GM10847 (cell line): Measurements from ENCODE around the gene RNF135.

ENCODE experiments used
- POLR2A ChIP-seq: IDR thresholded peaks from 2 replicates; pipeline ENCODE4 v1.6.1; 2011; ENCODE audit not compliant: insufficient read length; ENCODE audit errors: extremely low read depth

Gene RNF135

DNA sequence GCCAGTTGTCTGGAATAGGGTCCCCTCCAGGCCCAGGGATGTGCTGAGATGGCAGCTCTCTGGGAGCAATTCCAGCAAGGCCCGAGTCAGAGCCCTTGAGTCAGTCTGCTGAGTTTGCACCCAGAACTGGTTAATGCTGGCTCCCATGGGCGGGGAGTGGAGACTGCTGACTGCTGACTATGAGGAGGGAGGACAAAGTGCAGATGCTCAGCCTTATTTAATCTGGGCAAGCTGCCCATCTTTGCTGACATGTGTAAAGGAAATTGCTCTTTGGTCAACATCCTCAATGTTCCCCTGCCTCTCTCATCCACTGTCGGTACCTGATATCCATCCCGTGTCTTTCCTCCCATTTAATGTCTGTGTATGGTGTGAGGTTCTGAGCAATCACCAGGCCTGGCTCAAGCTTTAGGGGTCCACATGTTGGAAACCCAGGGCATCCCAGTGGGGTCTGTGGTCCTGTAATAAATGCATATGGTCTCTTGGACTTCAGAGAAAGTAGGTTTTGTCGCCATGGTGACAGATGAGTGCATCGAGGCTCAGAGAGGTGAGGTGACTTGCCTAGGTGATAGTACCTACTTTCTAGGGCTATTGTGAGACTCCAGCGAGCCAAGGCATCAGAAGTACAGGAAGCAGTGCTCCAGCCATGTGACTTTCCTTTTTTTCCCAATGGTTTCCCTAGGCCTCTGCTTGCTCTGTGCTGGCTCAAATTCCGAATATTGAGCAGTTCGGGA lies 20.0 kb upstream of the RNF135 start:
- no peak for TF ChIP-seq POLR2A

DNA sequence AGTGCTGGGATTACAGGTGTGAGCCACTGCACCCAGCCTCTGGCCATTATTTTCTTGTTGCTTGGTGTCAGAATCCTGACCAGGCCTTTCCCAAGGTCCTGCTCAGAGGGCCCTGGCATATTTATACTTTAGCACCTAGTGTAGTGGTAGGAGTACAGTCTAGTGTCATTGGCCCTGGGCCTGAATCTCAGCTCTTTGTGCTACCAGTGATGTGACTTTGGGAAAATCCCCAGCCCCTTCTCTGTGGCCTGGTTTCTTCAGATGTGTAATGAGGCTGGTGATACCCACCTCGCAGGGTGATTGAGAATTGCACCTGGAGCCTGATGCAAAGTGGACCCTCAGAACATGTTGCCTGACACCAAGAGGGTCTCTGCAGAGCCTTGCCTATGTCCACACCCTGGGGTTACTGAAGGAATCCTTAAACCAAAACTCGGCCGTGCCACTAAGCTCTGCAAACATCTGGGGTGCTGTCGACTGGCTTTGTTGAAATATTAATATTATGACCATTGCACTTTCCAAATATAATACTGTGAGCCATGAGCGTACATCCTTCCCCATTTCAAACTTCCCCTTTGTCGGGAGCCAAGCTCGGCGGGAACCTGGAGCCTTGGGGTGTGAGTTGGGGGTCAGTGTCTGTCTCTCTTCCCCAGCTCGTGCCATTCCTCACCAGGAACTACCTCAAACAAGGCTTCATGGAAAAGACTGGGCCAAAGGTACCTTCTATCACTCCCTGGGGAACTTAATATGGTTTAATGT lies 18.0 kb upstream of the RNF135 start:
- TF ChIP-seq POLR2A = no peak

DNA sequence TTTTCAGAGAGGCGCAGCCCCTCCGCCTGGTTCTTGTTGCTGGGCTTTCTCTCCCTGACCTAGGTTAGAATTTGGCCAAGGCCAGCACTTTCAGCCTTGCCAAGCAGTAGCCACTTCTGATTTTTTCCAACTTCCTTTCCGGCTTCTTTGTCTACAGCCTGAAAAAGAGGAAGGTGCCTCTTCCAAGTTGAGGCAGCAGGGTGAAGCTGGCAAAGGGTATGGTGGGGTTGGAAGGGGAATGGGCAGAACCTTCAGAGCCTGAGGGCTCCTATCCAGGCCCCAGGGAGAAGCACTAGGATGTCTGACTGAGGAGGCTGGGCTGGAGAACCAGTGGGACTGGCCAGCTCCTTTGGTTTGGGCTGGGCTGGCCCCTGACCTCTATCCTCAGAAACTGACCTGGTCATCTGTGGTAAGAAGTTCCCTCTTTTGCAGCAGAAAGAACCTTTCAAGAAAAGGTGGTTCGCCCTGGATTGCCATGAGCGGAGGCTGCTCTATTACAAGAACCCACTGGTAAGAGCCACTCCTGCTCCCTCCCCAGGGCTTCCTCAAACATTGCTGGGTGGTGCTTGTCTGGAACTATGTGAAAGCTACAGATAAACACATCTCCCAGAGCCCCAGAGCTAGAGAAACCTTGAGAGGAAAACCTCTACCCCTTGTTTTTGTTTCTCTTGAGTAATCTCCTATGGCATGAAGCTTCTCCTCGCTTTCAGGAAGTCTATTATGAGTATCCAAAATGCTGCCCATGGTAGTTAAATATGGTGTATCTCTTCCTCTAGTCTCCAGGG lies 16.6 kb upstream of the RNF135 start:
- TF ChIP-seq POLR2A = no peak

DNA sequence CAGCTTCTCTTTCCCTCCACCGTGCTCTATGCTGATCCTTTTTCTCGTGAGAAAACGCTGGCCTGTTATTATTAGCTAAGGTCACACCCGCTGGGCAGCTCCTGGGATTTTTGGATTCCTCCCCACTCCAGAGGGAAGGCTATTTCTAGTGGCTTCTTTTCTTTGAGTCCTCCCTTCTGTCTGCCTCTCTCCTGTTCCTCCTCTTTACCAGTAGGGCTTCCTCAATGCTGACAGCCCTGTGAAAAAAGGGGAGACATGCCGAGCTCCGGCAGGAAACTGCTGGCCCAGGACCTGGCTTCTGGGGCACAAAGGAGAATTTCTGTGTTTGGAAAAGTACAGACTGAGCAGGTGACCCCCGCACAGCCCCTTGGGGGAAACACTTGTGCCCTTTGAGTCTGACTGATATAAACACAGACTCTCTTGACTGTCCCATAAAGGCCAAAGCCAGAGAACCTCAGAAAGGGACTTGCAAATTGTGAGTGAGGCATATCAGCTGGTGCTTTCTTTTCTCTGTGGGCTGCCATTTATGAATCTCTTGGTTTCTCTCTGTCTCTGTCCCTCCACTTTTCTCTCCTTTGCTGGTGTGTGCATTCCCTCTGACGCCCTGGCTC lies 14.0 kb upstream of the RNF135 start:
- TF ChIP-seq POLR2A = no peak

DNA sequence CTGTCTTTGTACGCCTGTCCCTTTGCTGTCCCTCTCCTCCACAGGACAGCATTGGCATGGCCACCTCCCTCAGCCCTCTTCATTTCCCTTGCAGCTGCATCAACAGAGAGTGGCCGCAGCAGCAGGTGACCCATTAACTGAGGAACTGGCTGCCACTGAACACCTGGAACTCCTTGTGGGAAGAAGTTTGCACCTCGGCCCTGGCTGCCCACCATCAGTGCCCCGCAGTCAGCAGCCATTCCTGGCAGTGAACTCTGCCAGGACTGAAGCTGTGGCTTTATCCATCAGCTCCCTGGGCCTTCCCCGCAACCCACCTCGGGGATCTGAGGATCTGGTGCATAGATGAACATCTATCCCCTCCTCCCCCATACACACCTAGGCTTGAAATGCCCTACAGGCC lies 13.1 kb upstream of the RNF135 start:
- no peak for TF ChIP-seq POLR2A

DNA sequence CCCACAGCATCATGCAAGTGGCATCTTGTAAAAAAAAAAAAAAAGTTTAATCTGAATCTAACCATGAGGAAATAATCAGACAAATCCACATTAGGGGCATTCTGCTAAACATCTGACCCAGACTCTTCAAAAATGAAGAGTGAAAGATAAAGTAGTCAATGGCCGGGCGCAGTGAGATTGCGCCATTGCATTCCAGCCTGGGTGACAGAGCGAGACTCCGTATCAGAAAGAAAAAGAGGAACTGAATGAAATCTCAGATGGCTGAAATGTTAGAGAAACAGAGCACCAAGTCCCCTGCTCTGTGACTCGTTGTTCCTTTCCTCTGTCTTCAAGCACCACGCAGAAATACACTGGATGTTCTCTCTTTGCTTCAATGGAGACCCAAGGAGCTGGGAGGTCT lies 12.7 kb upstream of the RNF135 start:
- no peak for TF ChIP-seq POLR2A

DNA sequence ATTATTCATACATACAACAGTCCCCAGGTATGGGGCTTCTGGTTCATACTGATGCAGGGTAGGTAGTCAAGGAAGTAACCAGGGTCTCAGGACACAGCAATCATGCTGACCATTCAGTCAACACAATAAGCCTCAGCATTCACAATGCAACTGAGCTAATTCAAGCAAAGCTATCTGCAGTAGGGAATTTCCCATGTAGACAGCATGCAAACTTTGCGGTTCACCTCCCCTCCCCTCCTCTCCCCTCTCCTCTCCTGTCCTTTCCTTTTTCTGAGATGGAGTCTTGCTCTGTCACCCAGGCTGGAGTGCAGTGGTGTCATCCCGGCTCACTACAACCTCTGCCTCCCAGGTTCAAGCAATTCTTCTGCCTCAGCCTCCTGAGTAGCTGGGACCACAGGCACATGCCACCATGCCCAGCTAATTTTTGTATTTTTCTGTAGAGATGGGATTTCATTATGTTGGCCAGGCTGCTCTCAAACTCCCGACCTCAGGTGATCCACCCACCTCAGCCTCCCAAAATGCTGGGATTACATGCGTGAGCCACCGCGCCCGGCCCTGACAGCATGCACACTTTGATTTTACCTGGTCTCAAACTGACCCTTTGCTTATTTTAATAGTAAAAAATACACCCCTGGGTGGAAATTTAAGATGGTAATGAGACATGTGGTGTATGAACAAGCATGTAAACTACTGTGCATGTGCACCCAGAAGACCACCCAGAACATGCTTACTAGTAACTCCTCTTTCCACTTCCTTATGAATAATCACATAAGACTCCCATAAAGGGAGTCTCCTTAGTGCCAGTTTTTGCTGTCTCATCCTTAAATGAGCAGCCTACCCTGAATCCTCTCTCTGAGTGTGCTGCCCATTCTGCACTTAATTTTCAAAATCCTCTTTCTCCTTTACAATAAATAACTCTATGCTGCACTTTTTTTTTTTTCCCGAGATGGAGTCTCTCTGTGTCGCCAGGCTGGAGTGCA lies 9.3 kb upstream of the RNF135 start:
- no peak for TF ChIP-seq POLR2A

DNA sequence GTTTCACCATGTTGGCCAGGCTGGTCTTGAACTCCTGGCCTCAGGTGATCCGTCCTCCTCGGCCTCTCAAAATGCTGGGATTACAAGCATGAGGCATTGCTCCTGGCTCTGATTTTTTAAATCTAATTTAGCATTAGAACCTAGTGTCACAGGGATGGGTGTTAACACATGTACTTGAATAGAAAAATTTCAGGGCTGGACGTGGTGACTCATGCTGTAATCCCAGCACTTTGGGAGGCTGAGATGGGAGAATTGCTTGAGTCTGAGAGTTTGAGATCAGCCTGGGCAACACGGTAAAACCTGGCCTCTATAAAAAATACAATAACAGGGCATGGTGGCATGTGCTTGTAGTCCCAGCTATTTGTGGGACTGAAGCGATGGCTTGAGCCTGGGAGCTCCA lies 6.0 kb upstream of the RNF135 start:
- no peak for TF ChIP-seq POLR2A

DNA sequence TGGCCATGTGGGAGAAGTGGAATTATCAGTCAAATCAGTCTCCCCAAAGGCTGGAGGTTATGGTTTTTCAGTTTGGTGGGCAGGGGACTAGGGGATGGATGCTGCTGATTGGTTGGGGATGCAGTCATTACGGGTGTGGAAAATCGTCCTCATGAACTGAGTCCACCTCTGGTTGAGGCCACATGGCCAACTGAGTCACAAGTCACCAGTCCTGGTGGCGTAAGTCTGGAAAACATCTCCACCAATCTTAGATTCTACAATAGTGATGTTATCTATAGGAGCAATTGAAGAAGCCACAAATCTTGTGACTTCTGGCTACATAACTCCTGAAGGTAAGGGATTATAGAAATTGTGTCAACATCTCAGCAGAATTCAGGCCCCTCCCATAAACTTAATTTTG lies 5.2 kb upstream of the RNF135 start:
- no peak for TF ChIP-seq POLR2A

DNA sequence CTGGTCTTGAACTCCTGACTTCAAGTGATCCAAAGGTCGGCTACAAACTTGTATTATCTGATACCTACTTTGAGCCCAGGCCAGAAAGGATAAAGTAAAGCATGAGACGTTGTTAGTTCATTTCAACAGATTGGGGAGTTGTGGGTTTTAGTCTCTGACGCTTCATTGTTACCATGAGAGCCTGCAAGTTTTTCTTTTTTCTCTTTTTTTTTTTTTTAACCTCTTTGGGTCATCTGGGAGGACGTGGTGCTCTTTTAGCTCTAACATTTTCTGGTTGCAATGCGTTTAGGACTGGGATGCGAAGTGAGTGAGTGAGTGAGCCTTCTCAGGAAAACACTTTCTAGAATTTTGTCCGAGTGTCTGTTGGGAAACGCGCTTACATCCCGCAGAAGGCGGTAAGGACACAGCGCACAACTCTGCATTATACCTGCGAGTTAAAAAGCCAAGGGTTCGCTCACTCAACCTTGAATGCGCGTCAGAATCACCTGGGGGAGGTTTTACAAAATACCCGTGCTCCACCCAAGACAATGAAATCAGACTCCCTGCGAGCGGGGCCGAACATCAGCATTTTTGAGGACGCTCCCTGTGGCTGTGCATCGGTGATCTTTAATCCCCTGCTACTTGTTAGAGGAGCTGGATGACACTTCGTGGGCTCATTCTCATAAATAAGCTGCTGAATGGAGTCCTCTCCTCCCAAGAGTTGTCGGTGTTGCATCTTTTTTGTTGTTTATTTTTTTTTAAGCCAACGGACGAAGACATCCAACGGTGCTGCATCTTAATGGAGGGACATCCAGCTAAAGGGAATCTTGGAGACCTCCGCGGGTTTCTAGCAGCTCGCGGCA lies 629 bp upstream of the RNF135 start:
- no peak for TF ChIP-seq POLR2A

DNA sequence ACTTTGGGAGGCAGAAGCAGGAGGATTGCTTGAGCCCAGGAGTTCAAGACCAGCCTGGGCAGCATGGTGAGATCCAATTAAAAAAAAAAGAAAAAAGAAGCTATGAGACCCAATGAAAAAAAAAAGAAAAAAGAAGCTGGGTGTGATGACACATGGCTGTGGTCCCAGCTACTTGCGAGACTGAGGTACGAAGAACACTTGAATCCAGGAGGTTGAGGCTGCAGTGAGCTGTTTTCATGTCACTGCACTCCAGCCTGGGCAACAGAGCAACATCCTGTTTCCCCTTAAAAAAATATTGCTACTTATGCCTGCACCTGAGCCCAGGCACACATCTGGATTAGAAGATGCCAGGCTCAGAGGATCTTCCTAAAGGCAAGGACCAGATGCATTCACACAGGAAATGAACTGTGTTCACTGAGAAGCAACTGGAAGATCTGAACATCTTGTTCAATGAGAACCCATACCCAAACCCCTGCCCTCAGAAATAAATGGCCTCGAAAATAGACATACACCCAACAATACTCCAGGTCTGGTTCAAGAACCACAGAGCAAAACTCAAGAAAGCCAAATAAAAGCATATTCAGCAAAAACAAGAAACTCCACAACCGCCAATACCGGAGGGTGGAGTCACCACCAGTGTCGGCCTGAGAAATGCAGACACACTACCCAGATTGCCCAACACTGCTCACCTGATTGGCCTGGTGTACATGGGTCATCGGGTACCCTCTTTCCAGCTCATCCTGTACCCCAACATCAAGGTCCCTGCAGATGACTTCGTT lies 4.4 kb downstream of the RNF135 start:
- TF ChIP-seq POLR2A = no peak

DNA sequence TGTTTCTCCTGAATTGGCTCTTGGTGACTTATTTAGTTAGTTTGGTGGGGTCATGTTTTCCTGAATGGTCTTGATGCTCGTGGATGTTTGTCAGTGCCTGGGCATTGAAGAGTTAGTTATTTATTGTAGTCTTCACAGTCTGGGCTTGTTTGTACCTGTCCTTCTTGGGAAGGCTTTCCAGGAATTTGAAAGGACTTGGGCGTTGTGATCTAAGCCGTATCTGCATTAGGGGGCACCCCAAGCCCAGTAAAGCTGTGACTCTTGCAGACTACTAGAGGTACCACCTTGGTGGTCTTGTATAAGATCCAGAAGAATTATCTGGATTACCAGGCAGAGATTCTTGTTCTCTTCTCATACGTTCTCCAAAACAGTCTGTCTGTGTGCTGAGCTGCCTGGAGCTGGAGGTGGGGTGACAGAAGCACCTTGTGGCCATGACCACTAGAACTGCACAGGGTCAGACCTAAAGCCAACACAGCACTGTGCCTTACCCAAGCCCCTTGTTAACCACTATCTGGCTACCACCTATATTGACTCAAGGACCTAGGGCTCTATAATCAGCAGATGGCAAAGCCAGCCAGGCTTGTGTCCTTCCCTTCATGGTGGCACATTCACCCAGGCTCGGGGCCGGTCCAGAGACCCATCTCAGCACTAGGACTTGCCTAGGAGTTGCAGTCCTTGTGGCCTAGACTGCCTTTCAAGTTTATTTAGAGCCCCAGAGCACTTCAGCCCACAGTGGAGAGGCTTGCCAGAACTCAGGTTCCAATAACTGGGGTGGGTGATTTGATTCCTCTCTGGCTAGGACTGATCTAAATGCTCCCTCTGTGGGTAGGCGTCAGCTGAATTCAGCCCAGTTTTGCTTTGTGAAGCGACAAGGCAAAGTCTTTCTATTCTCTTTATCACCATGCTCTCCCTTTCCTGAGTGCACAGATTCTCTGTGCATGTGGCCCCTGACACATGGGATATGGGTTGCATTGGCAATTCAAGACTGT lies 11.0 kb downstream of the RNF135 start:
- no peak for TF ChIP-seq POLR2A

DNA sequence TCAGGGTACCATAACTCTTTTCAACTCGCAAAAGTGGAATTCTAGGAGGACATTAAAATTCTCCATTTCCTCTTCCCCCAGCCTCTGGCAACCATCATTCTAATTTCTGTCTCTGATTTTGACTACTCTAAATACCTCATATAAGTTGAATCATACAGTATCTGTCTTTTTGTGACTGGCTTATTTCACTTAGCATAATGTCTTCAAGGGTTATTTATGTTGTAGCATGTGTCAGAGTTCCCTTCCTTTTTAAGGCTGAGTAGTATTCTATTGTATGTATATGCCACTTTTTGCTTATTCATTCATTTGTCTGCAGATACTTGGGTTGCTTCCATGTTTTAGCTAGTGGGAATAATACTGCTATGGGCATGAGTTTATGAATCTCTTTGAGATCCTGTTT lies 12.0 kb downstream of the RNF135 start:
- no peak for TF ChIP-seq POLR2A
